OCI-LY1 (cell line): ENCODE data around the gene ALKBH3.

Experiments used
- H2AFZ ChIP-seq: fragments of 200-600 bp; sonication (generic), shearing (Covaris generic); 2 replicates; pipeline ENCODE4 v1.6.0; 2014; ENCODE audit warnings: antibody characterized with exemption, mild to moderate bottlenecking, low read length
- H3F3A ChIP-seq: fragments of 200-600 bp; sonication (generic), shearing (Covaris generic); 2 replicates; pipeline ENCODE4 v1.6.0; 2014; ENCODE audit warnings: mild to moderate bottlenecking, antibody characterized with exemption, low read length, moderate library complexity; ENCODE audit not compliant: insufficient read depth
- H3K27ac ChIP-seq: fragments of 200-600 bp; sonication (generic); 2 replicates; pipeline ENCODE4 v1.5.1; 2014; ENCODE audit warnings: low read length, mixed run types, mild to moderate bottlenecking, low read depth; ENCODE audit not compliant: poor library complexity, severe bottlenecking
- H3K27me3 ChIP-seq: fragments of 200-600 bp; sonication (generic); 2 replicates; pipeline ENCODE4 v1.6.0; 2014; ENCODE audit warnings: antibody characterized with exemption, mild to moderate bottlenecking, low read length, moderate library complexity; ENCODE audit not compliant: insufficient read depth
- H3K36me3 ChIP-seq: fragments of 200-600 bp; sonication (generic); 2 replicates; pipeline ENCODE4 v1.6.1; 2014; ENCODE audit warnings: mild to moderate bottlenecking, antibody characterized with exemption, low read length, moderate library complexity, mixed read lengths; ENCODE audit not compliant: insufficient read depth
- H3K4me1 ChIP-seq: fragments of 200-600 bp; sonication (generic); 2 replicates; pipeline ENCODE4 v1.5.1; 2014; ENCODE audit warnings: mild to moderate bottlenecking, low read length, moderate library complexity; ENCODE audit not compliant: insufficient read depth, severe bottlenecking
- H3K4me2 ChIP-seq: fragments of 200-600 bp; sonication (generic), shearing (Covaris generic); 2 replicates; pipeline ENCODE4 v1.6.1; 2014; ENCODE audit warnings: low read length
- H3K4me3 ChIP-seq: fragments of 200-600 bp; sonication (generic); 2 replicates; pipeline ENCODE4 v1.5.1; 2014; ENCODE audit warnings: low read length, low read depth, mild to moderate bottlenecking, mixed read lengths; ENCODE audit not compliant: poor library complexity, severe bottlenecking
- H3K79me2 ChIP-seq: fragments of 200-600 bp; shearing (Covaris generic); 2 replicates; pipeline ENCODE4 v1.6.1; 2016; ENCODE audit warnings: mixed run types, low read length, mixed read lengths; ENCODE audit not compliant: insufficient read depth
- H3K9ac ChIP-seq: fragments of 200-600 bp; sonication (generic), shearing (Covaris generic); 2 replicates; pipeline ENCODE4 v1.6.1; 2014; ENCODE audit warnings: mild to moderate bottlenecking, low read length, mixed read lengths
- H3K9me2 ChIP-seq: fragments of 200-600 bp; sonication (generic), shearing (Covaris generic); 2 replicates; pipeline ENCODE4 v1.6.1; 2014; ENCODE audit warnings: low read depth, mild to moderate bottlenecking, low read length, mixed read lengths
- H3K9me3 ChIP-seq: fragments of 200-600 bp; shearing (Covaris generic); 2 replicates; pipeline ENCODE4 v1.6.1; 2014; ENCODE audit warnings: low read length, mixed read lengths
- H4K20me1 ChIP-seq: fragments of 200-600 bp; sonication (generic), shearing (Covaris generic); 2 replicates; pipeline ENCODE4 v1.6.0; 2016; ENCODE audit warnings: mild to moderate bottlenecking, low read length; ENCODE audit not compliant: insufficient read depth
- CTCF ChIP-seq: fragments of 200-600 bp; sonication (generic), shearing (Covaris generic); IDR thresholded peaks from 2 replicates; pipeline ENCODE4 v1.5.1; 2017; ENCODE audit warnings: mild to moderate bottlenecking, antibody characterized with exemption, low read length, moderate library complexity, mixed read lengths
- EZH2 ChIP-seq: fragments of 200-600 bp; sonication (generic), shearing (Covaris generic); IDR thresholded peaks from 2 replicates; pipeline ENCODE4 v1.8.0; 2017; ENCODE audit warnings: borderline replicate concordance, mixed run types, mild to moderate bottlenecking, antibody characterized with exemption, low read length, moderate library complexity, mixed read lengths

The ALKBH3 gene

DNA sequence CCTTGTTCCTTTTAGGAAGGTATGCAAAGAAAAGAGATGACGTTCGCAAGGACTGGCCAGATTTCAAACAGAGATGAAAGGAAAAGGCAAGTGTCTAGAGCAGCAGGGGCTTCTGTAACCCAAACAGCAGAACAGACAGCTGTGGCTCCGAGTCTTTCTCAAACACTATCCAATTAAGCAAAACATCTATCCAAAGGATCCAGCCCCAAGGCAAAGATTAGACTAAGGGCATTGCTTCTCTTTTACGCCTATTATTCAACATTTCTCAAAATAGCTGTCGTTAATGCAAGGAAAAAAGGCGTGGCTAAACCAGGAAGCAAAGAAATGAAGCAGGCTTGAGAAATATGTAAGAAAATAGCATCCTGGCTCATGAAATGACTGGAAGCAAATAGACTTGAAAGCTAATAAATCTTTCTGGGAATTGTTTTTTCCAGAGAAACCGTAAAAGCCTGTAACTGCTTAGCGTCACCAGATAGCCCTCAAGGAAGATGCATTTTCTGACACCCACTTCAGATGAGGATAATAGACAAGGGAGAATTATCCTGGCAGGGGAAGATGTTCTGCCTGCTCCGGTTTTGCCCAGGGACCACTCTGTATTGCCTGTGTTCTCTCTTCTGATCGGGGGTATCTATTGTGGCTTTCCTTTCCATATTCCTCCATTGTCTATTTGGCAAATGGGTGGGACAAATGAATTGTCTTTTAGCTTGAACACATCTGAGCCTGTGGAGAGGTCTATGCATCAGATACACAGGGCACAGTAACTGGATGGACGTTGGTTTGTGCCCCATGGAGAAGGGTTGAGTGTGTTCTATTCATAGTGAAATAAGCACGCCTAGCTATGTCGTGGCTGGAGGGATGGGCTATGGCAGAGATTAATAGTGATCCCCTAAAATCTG lies 82.0 kb downstream of the ALKBH3 start:
- Histone ChIP-seq H3K27ac (no peak overlapping the region), H3K9ac (no peak overlapping the region), H4K20me1 (no peaks in the 10 kb centered on the region), H3K9me3 (peaks cover 4% of the 10 kb centered on the region; the same call in 1 of the 2 replicates), H3F3A (no peaks in the 10 kb centered on the region), H2AFZ (no peak overlapping the region), H3K9me2 (no peaks in the 10 kb centered on the region), H3K4me1 (no peaks in the 10 kb centered on the region), H3K79me2 (no peaks in the 10 kb centered on the region), H3K4me3 (no peak overlapping the region), H3K27me3 (peaks cover 9% of the 10 kb centered on the region; the same call in 1 of the 2 replicates), H3K4me2 (no peak overlapping the region), H3K36me3 (no peaks in the 10 kb centered on the region)
- no peak for TF ChIP-seq CTCF
- TF ChIP-seq EZH2 = no peak

DNA sequence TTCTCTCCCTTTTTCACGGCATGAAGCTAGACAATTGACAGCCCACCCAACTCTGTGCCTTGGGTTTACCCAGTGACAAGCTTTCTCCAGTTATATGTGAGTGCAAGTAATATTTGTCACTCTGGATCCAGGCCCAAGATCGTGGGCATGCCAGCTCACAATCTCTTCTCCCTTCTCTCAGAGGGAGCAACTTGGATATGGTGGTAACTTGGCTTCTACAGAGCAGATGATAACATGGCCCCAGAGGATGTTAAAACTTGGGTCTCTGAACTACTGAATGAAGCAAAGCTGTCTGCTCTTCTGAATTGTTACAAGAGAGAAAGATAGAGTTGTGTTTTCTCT lies 82.6 kb downstream of the ALKBH3 start:
- Histone ChIP-seq H3K79me2 (no peaks in the 10 kb centered on the region), H3K27me3 (peaks cover 9% of the 10 kb centered on the region; the same call in 1 of the 2 replicates), H3K9me2 (no peaks in the 10 kb centered on the region), H3K27ac (no peak overlapping the region), H3K36me3 (no peaks in the 10 kb centered on the region), H3K4me1 (no peaks in the 10 kb centered on the region), H3K9me3 (peaks cover 4% of the 10 kb centered on the region; the same call in 1 of the 2 replicates), H3K9ac (no peak overlapping the region), H3K4me3 (no peak overlapping the region), H4K20me1 (no peaks in the 10 kb centered on the region), H3K4me2 (no peak overlapping the region), H2AFZ (no peak overlapping the region), H3F3A (no peaks in the 10 kb centered on the region)
- TF ChIP-seq EZH2 (no peak), CTCF (no peak)

- no peak overlapping the region for H3K4me3 ChIP-seq
- H3K36me3 ChIP-seq = no peaks in the 10 kb centered on the region
- TF ChIP-seq CTCF (no peak), EZH2 (no peak)
- H3K9ac ChIP-seq = no peak overlapping the region
- H4K20me1 ChIP-seq = no peaks in the 10 kb centered on the region
- H3K27me3 ChIP-seq = peaks cover 9% of the 10 kb centered on the region; the same call in 1 of the 2 replicates
- H3K9me3 ChIP-seq = peaks cover 4% of the 10 kb centered on the region; the same call in 1 of the 2 replicates
- H3K9me2 ChIP-seq = no peaks in the 10 kb centered on the region
- H3K4me2 ChIP-seq = no peak overlapping the region
- no peak overlapping the region for H3K27ac ChIP-seq
- no peaks in the 10 kb centered on the region for H3F3A ChIP-seq
- no peaks in the 10 kb centered on the region for H3K4me1 ChIP-seq
- H2AFZ ChIP-seq = no peak overlapping the region
- H3K79me2 ChIP-seq = no peaks in the 10 kb centered on the region
Observed at GRCh38 chr11:43967661-43968060, 87.0 kb downstream of the ALKBH3 start.
